HEK293T (cell line): ENCODE results near the gene DDX11.
"Not testable (repeated sequence)": the region's sequence is repeated elsewhere in the genome, so short reads cannot be mapped to it uniquely, and the experiment has no call there.

Experiments used
- CTCF ChIA-PET: fragments of 350-600 bp; formaldehyde crosslinking; extraction: SDS; loops from one replicate; lab custom pipeline; 2021; ENCODE audit warnings: antibody characterized with exemption, inconsistent platforms; lab: Yijun Ruan, JAX
- POLR2A ChIA-PET: fragments of 350-600 bp; formaldehyde crosslinking; extraction: SDS; loops from one replicate; lab custom pipeline; 2020; ENCODE audit warnings: antibody characterized with exemption, inconsistent platforms; lab: Yijun Ruan, JAX
- DNase-seq: peaks from one replicate; pipeline ENCODE4 v3.0.0; 2012; ENCODE audit warnings: mixed read lengths; ENCODE audit errors: extremely low spot score
- ARNT ChIP-seq: fragments of 450-650 bp; IDR thresholded peaks from 2 replicates; pipeline ENCODE4 v1.6.1; 2017; ENCODE audit warnings: mild to moderate bottlenecking
- FOXA1 ChIP-seq: fragments of 450-650 bp; IDR thresholded peaks from 2 replicates; pipeline ENCODE4 v1.6.1; 2016; ENCODE audit warnings: mild to moderate bottlenecking
- FOXK2 ChIP-seq: fragments of 450-650 bp; IDR thresholded peaks from 2 replicates; pipeline ENCODE4 v1.6.1; 2016; ENCODE audit warnings: mild to moderate bottlenecking
- FOXM1 ChIP-seq: fragments of 450-650 bp; IDR thresholded peaks from 2 replicates; pipeline ENCODE4 v1.6.1; 2017; ENCODE audit warnings: mild to moderate bottlenecking, borderline replicate concordance
- HDGF ChIP-seq: fragments of 450-650 bp; IDR thresholded peaks from 2 replicates; pipeline ENCODE4 v1.6.1; 2017; ENCODE audit warnings: antibody characterized with exemption, borderline replicate concordance
- LEF1 ChIP-seq: fragments of 450-650 bp; IDR thresholded peaks from 2 replicates; pipeline ENCODE4 v1.6.1; 2017; ENCODE audit warnings: mild to moderate bottlenecking, borderline replicate concordance
- NFRKB ChIP-seq: fragments of 450-650 bp; IDR thresholded peaks from 2 replicates; pipeline ENCODE4 v1.6.1; 2016; ENCODE audit warnings: mild to moderate bottlenecking, moderate library complexity
- SP1 ChIP-seq: fragments of 450-650 bp; IDR thresholded peaks from 2 replicates; pipeline ENCODE4 v1.6.1; 2017
- SUZ12 ChIP-seq: fragments of 450-650 bp; IDR thresholded peaks from 2 replicates; pipeline ENCODE4 v1.6.1; 2016; ENCODE audit warnings: mild to moderate bottlenecking
- TARDBP ChIP-seq: fragments of 450-650 bp; IDR thresholded peaks from 2 replicates; pipeline ENCODE4 v1.6.1; 2016
- ZNF384 ChIP-seq: fragments of 450-650 bp; IDR thresholded peaks from 2 replicates; pipeline ENCODE4 v1.6.1; 2016

DDX11 gene

DNA sequence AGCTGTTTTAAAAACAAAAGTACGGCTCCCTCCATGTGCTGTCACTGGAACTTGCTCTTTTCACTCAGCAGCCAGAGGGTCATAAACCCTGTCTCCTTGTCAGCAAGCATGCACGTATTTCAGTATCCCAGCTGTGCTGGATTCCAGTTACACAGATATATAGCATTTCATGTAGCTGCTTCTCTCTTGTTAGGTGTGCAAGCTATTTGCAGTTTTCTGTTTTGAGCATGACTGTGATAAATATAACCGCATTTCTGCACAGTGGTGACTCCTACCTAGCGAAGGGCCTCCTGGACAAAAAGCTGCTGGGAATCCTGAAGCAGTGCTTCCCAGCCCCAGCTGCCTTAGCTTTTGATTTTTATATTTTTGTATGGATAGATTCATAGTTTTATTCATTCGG lies 24.7 kb downstream of the DDX11 start:
- POLR2A ChIA-PET, CTCF ChIA-PET: not testable (repeated sequence)

DNA sequence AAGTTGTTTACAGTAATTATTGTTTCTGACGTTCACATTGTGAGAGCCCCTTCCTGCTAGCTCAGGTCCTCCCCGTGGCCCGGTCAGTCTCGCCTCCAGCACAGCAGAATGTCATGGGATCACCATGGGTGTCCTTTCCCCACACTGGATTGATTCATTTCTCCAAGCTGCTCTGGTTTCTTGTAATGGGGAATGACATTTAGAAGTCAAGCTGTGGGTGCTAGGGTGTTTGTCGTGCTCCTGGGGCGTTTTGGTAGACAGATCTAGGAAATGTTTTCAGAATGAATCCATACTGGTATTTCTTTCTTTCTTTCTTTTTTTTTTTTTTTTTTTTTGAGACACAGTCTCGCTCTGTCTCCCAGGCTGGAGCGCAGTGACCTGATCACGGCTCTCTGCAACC lies 25.1 kb downstream of the DDX11 start:
- CTCF ChIA-PET, POLR2A ChIA-PET, DNase-seq: not testable (repeated sequence)

More for the DNA sequence above, 24.7 kb downstream of the DDX11 start:
- not testable (repeated sequence) for DNase-seq

DNA sequence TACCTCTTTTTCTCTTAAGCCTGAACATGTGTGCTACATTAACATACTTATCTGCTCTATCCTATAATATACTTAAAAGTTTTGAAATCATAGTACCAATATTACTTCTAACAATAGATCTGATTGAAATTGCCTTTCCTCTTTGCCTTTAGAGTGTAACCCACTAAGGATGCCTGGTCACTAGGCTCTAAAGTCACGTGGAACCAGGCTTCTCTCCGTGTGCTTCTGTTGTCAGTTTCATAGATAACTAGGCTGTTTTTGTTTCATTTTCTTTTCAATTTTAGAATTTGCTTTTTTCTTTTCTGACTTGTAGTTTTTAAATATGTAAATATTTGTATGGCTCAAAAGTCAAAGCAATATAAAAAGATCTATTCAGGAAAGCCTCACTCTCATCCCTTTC lies 25.8 kb downstream of the DDX11 start:
- CTCF ChIA-PET, DNase-seq, POLR2A ChIA-PET: not testable (repeated sequence)

DNA sequence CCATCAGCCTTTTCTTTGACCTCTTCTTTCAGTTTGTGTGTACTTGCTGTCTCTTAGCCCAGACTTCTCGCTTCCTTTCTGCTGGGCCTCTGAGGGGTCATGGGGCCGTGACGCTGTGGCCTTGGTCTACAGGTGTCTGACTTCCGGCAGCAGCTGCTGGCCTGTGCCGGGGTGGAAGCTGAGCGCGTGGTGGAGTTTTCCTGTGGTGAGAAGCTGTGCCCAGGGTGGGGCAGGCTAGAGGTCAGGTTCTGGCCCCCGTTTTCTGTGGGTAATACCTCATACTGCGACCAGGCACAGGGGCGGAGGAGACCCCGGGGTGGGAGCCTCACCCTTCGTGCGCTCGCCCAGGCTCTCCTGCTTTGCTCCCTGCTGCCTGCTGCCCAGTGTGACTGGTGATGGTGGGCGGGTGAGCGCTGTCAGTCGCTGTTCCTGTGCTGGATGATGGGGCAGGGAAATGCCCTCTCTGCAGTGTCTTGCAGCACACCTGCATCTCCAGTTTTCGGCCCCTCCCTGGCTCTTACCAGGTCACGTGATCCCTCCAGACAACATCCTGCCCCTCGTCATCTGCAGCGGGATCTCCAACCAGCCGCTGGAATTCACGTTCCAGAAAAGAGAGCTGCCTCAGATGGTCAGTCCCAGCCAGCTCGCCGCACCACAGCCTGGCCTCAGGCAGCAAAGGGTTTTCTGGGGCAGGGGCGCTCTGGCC lies 27.0 kb downstream of the DDX11 start:
- POLR2A ChIA-PET, CTCF ChIA-PET, DNase-seq: not testable (repeated sequence)

DNA sequence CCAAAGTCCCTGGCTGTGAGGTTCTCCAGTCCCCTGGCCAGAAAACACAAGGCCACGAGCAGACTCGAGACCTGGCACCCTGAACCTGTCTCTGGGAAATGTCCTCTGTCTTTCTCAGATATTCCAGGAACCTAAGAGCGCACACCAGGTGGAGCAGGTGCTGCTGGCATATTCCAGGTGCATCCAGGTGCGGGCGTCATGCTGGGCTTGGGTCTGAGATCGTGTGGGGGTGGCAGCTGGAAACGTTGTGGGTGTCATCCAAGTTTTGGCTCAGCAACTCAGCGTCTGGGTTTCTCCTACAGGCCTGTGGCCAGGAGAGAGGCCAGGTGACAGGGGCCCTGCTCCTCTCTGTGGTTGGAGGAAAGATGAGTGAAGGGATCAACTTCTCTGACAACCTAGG lies 28.5 kb downstream of the DDX11 start:
- POLR2A ChIA-PET, DNase-seq, CTCF ChIA-PET: not testable (repeated sequence)

DNA sequence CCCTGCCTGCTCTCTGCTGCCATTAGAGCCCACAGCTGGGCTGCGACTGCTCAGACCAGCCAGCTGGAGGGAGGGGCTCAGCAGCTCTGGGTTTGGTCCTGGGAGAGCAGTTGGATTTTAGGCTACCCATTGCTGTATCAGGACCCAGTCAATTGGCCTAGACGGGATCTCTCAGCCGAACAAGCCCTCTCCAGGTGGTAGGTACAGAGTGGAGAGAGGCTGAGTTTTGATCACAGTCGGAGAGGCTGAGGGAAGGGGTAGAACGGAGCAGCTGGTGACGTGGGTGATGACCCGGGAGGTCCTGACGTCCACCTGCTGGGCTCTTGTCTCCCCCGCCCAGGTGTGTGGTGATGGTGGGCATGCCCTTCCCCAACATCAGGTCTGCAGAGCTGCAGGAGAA lies 28.9 kb downstream of the DDX11 start:
- POLR2A ChIA-PET, CTCF ChIA-PET, DNase-seq: not testable (repeated sequence)

DNA sequence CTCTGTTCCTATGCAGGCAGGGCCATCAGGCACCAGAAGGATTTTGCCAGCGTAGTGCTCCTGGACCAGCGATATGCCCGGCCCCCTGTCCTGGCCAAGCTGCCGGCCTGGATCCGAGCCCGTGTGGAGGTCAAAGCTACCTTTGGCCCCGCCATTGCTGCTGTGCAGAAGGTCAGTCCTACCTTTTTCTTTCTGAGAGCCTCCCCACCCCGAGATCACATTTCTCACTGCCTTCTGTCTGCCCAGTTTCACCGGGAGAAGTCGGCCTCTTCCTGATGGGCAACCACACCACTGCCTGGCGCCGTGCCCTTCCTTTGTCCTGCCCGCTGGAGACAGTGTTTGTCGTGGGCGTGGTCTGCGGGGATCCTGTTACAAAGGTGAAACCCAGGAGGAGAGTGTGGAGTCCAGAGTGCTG lies 29.9 kb downstream of the DDX11 start:
- CTCF ChIA-PET, POLR2A ChIA-PET, DNase-seq: not testable (repeated sequence)

DNA sequence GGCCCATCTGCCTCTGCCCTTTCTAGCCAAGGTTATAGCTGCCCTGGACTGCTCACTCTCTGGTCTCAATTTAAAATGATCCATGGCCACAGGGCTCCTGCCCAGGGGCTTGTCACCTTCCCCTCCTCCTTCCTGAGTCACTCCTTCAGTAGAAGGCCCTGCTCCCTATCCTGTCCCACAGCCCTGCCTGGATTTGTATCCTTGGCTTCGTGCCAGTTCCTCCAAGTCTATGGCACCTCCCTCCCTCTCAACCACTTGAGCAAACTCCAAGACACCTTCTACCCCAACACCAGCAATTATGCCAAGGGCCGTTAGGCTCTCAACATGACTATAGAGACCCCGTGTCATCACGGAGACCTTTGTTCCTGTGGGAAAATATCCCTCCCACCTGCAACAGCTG lies 30.6 kb downstream of the DDX11 start:
- POLR2A ChIA-PET, DNase-seq, CTCF ChIA-PET: not testable (repeated sequence)

DNA sequence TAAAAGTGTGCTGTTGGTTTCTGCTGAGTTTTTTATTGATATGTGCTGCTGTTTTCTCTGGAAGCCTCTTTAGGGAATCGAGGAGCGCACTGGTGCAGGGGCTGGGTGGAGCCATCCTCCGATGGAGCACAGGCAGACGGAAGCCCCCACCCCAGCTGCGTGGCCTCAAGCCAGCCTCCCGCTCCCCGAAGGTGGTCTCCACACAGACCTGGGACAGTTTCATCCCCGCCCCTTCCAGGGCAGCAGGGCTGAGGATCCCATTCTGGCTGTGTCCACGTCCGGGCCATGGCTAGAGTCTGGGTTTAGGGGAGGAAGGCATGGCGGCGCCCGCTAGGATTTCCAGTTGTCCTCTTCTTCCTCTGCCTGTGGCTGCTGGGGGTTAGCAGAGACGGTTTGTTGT lies 31.1 kb downstream of the DDX11 start:
- CTCF ChIA-PET, DNase-seq, POLR2A ChIA-PET: not testable (repeated sequence)

DNA sequence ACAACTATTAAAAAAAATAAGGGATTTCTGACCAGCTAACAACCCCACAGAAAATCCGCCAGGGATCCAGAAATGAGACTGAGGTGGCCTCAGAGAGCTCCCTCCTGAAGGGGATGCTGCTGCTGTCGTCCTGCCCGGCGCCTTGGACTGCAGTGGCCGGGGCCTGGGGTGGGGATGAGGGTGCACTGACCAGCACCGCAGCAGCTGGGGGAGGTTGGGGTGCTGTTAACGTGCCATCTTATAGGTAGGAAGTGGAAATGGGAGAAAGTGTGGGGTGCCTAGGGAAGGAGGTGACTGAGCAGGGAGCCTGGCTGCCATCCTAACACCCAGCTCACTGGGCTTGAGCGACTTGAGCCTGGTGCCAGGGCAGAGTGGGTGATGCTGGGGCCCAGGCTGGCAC lies 32.0 kb downstream of the DDX11 start:
- CTCF ChIA-PET, result no interaction called here
- DNase-seq, result no peak
- TF ChIP-seq ZNF384 (no peak), SUZ12 (no peak), ARNT (no peak), NFRKB (no peak), FOXK2 (no peak), FOXA1 (no peak), LEF1 (no peak), SP1 (no peak), HDGF (no peak), TARDBP (no peak)
- POLR2A ChIA-PET, result no interaction called here

DNA sequence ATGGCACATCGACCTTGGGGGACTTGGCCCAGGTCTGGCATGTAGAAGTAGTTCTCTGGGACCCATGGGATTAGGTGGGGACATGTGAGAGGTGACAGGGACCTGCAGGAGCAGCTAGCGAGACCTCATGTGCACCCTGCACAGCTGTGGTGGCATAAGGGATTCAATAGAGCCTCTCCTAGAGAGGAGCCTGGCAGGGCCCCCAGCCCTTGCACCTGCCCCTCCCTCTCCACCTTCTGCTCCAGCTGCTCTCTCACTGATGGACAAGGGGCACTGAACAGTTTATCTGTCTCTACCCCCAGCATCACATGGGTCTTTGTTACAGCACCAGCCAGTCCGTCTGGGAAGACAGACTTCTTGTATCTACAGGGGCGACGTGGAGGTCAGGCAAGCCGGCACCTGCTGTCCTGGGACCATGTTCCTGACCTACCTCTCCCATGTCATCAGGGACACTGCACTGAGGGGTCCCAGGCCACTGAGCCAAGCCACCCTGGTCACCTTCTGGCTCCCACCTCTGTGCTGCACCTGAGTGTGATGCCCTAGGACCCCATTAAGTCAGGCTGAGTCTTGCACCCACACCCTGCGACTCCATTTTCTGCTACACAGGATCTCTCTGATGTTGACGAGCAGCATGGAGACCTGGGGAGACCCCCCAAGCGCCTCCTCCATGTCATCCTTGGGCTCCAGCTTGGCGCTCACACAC lies 32.6 kb downstream of the DDX11 start:
- no peak for DNase-seq
- CTCF ChIA-PET, result no interaction called here
- no peak for TF ChIP-seq FOXM1
- no peak for TF ChIP-seq ZNF384
- no peak for TF ChIP-seq SP1
- POLR2A ChIA-PET, result no interaction called here

DNA sequence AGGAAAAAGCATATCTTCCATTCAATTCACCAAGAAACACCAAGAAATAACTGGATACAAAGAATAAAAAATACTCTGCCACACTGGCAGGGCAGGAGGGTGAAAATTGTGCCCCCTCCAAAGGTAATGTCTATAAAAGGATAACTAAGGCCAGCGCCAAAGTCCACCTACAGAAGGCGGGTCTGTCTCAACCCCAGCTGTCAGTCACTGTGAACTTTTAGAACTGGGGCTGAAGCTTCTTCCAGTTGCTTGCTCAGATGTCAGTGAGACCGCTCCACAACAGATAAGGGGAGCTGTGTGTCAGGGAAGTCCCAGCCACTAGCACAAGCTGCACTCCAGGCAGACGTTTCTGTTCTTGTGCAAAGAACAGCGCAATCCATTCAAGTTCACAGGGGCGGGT lies 36.1 kb downstream of the DDX11 start:
- POLR2A ChIA-PET, DNase-seq, CTCF ChIA-PET: not testable (repeated sequence)

DNA sequence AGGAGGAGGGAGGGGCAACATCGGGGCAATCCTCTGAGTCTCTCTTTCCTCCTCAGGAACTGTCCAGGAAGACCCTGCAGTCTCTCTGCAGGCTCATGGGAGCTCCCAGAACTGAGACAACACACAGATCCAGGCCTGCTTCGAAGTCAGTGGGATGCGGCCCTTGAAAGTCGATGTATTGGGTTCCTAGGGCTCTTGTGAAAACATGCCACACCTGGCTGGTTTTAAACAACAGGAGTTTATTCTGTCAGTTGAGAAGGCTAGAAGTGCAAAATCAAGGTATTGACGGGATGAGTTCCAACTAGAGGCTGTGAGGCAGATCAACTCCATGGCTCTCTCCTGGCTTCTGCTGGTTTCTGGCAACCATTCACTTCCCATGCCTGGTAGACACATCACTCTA lies 36.6 kb downstream of the DDX11 start:
- DNase-seq, POLR2A ChIA-PET, CTCF ChIA-PET: not testable (repeated sequence)

DNA sequence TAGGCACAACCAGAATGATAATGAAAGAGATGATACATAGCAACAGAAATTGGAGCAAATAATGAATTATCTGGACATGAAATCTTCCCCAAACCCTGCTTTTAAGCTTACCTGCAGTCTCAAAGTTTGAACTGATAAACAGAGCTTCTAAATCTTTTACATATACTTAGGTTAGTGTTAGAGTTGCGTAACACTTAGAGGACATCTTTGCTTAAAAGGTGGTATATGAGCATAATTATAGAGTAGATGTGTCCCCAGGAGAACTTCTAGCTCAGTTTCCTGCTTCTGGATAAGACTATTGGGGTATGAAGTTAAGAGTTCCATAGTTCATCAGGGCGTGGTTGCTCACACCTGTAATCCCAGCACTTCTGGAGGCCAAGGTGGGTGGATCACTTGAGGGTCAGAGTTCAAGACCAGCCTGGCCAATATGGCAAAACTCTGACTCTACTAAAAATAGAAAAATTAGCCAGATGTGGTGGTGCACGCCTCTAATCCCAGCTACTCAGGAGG lies 41.5 kb downstream of the DDX11 start:
- POLR2A ChIA-PET, CTCF ChIA-PET, DNase-seq: not testable (repeated sequence)

DNA sequence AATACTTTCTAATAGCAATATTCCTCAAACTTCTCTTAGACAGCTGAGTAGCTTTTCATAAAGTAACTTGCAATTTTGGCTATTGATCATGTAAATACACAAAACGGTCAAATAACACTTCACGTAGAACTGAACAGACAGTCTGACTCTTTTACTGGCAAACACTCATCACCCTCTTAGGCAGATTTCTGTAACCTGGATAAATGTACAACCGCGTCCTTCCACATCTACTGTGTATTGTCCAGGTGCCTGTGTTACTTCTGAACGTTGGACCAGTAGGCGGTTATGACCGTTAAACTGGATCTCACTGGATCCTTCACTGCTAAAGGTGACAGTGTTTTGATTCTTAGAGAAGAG lies 43.2 kb downstream of the DDX11 start:
- POLR2A ChIA-PET, CTCF ChIA-PET, DNase-seq: not testable (repeated sequence)
